DLD1 (cell line): ENCODE results near the gene YPEL5.
"Not testable (repeated sequence)": the region's sequence is repeated elsewhere in the genome, so short reads cannot be mapped to it uniquely, and the experiment has no call there.

Source experiments
- in situ Hi-C: cut with HindIII; loops from 2 replicates; pipeline ENCODE4 v1.10.0; 2017; ENCODE audit warnings: low sequenced_read_pairs

Gene YPEL5

DNA sequence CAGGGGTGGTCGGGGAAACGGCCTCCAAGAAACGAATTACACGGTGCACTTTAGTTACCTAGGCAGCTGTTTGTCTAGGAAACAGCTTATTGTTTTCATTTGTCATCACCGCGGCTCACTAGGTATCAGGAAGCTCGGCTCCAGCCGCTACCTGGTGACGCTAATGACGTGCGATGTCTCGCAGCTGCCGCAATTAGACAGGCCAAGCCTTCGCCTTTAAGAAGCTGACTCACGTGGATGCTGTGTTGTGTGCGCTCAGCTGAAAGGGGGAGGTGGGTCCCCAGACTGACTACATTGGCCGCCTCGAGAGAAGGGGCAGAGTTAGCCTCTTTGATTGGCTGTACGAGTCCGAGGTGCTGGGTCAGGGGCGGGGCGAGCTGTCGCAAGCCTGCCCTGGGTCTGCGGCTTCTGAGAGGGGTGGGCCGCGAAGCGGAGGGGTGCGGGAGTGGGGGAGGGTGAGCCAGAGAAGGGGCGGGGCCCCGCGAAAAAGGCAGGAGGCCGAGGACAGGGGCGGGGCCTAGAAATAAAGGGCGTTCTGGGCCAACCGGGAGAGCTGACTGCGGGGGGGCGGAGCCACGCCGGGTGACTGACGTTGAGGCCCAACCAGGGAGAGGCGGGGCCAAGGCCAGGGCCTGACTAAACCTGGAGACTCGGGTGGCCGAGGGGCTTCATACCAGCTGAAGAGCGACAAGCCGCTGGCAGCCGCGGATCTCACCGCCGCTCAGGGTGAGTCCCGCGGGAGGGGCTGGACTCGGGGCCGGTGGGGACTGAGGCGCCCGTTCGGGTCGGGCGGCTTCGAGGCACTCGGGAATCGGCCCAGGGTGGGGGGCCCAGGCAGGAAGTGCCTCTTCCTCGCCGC is at the start of gene YPEL5:
Gene YPEL5, plus strand, starts transcription at position 671 of the 859 bp plus-strand sequence. CDS start 9,645 bp downstream, outside the sequence.
- in situ Hi-C loops, result no loop called here

DNA sequence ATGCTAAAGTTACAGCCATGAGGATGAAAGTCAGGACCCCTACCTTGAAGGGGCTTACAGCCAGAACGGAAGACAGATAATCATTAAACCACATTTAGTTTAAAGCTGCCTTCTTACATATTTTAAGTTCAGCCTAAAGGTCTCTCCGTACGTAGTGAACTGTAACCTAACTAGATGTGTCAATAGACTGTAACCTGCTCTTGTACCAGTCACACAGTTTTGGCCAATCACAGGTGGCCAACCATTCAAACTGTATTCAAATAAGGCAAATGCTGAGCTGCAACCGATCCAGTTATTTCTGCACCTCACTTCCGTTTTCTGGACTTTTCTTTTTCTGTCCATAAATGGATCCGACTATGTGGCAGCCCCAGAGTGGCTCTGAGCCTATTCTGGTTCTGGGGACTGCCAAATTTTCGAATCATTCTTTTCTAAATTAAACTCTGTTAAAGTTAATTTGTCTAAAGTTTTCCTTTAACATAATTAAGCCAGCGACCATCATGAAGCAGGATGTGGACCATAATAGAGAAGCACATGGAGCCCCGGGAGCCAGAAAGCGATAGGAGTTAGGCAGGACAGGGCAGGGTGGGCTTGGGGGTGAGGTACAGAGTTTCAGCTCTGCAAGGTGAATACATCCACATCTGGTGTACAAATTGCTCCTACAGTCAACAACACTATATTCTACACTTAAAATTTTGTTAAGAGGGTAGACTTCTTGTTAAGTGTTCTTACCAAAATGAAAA is 48.4 kb upstream of the YPEL5 start:
- in situ Hi-C loops, result no loop called here

DNA sequence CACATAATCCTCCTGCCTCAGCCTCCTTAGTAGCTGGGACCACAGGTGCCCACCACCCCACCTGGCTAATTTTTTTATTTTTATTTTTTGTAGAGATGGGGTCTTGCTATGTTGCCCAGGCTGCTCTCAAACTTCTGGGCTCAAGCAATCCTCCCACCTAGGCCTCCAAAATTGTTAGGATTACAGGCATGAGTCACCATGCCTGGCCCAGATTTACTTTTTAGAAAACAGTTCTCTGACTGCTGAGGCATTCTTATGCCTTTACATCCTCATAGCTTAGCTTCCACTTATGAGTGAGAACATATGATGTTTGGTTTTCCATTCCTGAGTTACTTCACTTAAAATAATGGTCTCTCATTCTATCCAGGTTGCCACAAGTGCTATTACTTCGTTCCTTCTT is 47.4 kb upstream of the YPEL5 start:
- in situ Hi-C loops, result not testable (repeated sequence)

DNA sequence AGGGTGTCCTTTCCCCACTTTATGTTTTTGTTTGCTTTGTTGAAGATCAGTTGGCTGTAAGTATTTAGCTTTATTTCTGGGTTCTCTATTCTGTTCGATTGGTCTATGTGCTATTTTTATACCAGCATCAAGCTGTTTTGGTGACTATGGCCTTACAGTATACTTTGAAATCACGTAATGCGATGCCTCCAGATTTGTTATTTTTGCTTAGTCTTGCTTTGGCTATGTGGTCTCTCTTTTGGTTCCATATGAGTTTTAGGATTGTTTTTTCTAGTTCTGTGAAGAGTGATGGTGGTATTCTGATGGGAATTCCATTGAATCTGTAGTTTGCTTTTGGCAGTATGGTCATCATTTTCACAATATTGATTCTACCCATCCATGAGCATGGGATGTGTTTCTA is 46.1 kb upstream of the YPEL5 start:
- in situ Hi-C loops, result not testable (repeated sequence)

DNA sequence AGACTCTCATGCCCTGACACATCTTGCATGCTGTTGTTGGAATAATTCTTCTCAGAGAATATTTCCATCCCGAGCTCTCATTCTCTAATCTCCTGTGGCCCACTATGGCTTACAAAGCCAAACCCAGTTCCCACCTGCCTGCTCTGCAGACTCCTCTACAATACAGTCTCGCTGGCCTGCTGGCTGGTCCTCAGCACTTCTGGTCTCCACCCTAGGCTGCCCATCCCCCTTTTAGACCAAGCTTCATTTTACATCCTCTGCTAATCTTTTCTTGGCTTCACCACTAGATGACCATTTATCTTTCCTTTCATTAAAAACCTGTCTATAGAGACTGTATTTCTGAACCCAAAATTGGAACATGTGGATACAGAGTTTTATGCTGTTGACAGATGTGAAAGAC is 42.5 kb upstream of the YPEL5 start:
- in situ Hi-C loops, result no loop called here

DNA sequence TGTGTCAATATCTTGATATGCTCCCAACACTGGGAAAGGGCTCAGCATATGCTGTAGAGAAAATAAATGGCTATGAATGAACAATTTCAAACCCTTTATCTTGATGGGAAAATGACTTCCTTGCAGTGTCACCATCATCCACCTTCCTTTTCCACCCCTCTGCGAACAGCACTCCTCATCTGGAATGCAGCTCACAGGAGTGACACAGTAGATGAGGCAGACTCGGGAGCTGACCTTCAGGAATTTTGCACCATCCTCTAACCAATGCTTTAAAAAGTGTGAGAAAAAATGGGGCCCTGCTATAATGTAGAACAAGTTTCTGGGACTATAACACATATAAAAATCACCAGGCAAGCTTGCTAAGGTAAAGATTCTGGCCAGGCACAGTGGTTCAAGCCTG is 41.3 kb upstream of the YPEL5 start:
- in situ Hi-C loops, result no loop called here

DNA sequence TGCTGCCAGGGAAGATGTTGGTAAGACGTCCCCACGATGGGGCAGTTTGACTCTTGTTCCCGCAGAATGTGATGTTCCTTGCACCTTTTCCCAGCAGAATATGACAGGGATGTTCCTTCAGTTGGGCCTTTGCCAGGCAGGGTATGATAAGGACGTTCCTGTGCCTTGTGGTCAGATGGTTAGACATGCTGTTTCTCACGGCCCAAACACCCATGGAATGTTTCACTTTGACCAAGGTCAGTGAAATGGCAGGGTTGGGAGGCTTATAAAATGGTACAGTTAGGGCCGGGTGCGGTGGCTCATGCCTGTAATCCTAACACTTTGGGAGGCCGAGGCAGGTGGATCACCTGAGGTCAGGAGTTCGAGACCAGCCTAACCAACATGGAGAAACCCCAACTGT is 40.3 kb upstream of the YPEL5 start:
- in situ Hi-C loops, result no loop called here

DNA sequence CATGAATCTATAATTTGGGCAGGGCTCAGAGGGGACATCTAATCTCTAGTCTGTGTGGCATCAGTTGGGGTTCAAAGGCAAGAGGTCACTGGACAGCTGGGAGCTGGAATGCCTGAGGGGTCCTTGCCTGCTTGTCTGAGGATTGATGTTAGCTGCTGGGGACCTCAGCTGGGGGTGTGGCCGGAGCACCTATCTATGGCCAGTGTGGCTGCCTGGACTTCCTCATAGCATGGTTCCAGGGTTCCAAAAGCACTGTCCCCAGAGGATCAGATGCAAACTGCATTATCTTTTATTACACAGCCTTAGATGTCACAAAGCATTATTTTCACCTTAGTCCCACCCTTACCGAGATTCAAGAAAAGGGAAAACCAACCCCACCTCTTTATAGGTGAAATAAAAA is 38.6 kb upstream of the YPEL5 start:
- in situ Hi-C loops, result no loop called here

DNA sequence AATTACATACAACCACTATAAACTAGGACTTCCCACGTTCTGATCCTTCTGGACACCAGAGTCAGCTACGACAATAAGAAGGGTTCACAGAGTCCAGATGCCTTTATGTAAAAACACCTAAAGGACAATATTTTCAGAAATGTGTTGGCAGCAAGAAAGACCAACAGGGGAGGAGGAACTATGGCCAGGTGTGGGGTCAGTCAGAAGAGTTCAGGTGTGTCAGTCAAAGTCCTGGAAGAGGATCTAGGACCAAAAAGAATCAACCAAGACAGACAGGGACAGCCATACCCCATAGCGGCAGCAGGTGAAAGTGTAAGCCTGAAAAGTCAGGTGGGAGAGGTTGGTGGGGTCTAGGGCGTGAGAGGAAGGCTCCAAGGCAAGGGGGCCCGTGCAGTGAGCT is 38.0 kb upstream of the YPEL5 start:
- in situ Hi-C loops, result no loop called here

DNA sequence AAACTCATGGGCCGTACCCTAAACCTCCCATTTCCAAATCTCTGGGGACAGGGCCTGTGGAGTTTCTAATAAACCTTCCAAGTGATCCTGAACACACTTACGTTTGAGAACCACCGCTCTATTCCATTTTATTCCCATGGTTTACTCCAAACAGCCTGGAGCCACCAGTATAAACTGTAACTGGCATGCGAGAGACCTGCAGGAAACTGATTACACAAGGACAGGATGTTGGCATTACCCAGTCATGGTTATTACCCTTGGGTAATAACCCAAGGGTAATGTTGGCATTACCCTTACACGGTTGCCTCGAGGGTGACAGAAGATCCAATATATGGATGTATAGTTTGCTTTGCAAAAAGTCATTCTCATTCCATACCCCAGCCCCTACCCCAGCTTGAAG is 37.0 kb upstream of the YPEL5 start:
- in situ Hi-C loops, result no loop called here

DNA sequence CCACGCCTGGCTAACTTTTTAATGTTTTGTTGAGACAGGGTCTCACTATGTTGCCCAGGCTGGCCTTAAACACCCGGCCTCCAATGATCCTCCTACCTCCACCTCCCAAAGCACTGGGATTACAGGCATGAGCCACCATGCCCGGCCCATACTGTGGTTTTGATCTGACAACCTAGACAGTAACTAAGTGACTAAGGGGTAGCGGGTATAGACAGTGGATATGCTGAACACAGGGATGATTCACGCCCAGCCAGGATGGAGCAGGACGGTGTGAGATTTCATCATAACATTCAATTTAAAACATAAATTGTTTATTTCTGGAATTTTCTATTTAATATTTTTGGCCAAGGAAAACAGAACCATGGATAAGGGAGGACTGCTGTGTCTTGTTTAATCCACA is 36.0 kb upstream of the YPEL5 start:
- in situ Hi-C loops, result no loop called here

DNA sequence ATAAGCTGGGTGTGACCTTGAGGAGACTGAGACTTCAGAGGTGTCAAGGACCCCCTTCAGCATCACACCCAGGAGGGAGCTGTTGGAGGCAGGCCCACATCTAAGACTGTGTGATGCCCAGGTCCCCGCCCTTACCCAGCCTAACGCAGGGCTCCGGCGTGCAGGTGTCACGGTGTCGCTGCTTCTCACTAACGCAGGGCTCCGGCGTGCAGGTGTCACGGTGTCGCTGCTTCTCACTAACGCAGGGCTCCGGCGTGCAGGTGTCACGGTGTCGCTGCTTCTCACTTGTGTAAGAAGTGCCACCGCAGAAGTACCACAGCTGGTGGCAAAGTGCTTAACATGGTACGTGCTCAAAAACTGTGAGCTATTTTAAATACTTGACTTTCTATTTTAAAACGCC is 35.6 kb upstream of the YPEL5 start:
- in situ Hi-C loops, result not testable (repeated sequence)

DNA sequence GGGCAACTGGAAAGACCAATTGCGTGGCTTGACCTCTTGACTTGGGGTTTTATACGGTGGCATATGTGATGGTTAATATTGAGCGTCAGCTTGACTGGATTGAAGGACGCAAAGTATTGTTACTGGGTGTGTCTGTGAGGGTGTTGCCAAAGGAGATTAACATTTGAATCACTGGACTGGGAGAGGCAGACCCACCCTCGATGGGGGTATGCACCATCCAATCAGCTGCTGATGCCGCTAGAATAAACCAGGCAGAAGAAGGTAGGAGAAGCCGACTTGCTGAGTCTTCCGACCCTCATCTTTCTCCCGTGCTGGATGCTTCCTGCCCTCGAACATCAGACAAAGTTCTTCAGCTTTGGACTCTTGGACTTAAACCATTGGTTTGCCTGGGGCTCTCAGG is 34.2 kb upstream of the YPEL5 start:
- in situ Hi-C loops, result no loop called here

DNA sequence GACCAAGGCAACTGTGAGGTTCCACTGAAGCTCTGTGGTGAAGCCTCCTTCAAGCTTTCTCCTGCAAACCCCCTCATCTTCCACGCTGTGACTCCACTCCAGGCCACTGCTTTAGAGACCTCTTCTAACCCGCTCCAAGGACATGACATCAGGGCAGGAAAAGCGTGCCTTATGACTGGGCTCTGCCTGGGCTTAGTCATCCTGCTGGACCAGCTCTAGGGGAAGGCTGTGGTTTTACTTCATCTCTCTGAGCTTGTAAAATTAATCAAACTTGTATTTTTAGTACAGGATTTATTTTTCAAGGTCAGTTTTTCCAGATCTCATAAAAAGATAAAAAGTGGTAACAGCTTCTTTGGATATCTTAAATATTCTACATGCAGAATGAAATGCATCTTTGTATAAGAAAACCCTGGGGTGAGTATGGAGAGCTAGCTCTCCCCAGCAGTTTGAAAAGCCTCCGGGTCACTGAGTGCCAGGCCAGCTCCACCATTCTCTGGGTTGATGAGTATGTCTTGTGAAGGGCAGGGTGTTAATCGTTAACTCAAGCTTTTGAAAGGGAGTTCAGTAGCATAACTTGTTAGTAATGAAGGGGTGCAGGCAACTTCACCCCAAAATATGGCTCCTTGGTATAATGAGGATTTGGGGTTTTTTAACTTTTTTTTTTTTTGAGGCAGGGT is 33.1 kb upstream of the YPEL5 start:
- in situ Hi-C loops, result no loop called here

DNA sequence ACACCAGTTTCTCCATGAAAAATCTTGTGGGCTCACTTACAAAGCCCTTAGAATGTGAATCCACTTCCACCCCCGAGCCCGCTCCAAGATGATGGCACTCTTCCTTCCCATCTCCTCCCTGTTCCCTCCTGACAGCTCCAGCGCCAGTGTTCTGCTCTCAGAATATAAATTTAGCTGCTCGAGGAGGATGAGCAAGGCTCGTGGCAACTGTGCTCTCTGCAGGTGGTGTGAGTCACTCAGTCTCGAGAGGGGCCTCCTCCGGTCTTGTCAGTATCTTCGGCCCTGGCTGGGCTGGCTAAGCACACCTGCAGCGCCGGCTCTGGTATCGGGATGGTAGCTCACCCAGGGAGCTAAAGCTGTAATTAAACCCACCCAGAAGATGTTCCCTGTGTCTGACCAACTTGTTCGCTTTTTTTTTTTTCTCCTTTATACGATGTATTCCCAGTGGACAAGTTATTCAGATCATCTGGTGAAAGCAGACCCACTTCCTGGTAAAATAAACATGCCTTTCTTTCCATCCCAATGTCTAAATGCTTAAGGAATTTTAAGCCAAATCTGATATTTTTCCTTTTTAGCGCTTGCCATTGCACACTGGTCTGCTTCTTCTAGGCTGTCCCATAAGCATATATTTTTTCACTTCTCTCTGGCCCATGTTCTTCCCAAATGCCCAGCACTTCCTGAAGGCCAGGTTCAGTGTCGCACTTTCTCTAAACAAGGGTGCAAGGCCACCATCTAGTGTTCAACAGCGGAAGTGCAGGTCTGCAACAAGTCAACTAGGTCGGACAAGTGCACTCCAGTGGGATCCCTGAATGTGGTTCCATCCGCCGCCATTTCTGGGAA is 31.4 kb upstream of the YPEL5 start:
- in situ Hi-C loops, result no loop called here

DNA sequence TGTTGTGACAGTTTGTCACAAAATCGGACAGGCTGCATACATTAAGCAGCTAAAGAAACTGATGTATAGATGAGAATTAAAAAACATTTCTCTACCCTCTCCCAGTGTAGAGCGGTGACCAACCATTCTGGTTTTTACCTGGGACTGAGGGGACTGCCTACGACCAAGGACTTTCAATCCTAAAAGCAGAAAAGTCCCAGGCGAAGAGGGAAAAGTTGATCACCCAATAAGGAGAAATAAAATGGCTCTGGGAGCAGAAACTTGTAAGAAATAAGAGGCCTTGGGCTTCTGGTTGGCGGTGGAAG is 30.9 kb upstream of the YPEL5 start:
- in situ Hi-C loops, result no loop called here

DNA sequence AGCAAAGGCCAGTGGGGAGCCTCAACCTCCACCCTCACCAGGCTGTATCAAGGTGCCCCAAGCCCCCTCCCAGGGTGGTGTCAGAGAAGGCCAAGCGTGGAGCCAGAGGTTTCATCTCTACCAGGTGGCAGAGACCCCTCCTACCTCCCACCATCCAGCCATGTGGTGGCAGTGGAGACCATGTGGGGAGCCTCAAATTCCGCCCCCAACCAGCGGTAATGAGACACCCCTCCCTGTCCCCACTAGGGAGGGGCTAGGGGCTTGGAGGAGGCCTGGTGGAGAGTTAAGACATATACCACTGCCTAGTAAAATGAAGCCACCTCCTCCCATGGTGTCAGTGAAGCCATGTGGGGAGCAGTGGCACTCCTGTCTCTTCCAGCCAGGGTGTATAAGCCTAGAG is 24.4 kb upstream of the YPEL5 start:
- in situ Hi-C loops, result no loop called here

DNA sequence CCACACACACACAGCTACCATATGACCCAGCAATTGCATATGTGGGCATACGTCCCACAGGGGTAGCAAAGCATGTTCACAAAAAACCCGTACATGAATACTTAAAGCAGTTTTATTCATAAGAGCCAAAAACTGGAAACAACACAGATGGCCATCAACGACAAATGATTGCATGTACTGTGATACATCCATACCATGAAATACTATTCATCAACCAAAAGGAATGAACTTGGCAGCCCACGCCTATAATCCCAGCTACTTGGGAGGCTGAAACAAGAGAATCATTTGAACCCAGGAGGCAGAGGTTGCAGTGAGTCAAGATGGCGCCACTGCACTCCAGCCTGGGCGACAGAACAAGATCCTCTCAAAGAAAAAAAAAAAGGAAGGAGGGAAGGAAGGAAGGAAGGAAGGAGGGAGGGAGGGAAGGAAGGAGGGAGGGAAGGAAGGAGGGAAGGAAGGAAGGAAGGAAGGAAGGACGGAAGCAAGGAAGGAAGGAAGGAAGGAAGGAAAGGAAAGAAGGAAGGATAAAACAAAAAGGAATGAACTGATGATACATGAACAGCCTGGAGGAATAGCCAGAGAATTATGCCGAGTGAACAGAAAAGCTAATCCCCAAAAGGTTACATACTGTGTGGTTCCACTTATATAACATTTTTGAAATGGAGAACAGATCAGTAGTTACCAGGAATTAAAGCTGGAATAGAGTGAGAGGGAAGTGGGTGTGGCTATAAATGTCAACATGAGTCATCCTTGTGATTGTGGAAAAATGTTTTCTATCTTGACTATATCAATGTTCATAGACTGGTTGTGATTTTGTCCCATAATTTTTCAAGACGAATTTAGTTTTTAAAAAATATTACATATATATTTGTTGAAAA is 19.6 kb upstream of the YPEL5 start:
- in situ Hi-C loops, result no loop called here

DNA sequence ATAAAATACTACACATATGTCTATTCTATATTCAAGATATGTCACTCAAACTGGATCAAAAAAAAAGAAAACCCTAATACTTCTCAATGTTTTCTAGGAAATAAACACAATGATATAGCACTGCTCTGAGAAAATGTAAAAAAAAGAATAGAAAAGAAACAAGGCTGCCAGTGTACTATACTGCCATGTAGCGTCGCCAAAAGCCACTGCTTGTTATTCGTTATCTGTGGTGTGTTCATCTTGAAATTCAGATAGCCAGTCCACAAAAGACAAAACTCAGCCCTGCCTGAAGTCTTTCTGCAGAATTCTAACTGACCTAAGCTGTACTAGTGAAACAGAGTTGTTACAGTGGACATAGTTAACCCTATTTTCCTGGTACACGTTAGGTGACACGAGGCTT is 12.2 kb upstream of the YPEL5 start:
- in situ Hi-C loops, result no loop called here

DNA sequence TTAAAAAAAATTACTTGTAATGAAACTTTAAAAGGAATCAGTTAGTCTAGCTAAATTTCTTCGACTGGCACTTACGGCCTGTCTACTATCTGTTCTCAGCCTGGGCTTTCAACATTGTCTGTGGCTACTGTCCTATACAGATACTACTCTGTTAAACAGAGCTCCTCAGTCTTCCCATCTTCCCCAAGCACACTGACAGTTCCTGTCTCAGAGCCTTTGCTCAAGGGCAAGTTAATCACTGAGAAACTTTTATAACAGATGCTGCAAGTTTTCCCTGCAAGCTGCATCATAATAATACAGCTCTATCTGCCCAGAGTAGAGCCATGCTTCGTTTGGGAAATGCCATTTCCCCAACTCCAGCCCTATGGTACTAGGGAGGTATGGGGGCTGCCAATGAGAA is 11.3 kb upstream of the YPEL5 start:
- in situ Hi-C loops, result no loop called here
